ENCODE results near the gene GFM2.
"Not testable (repeated sequence)": the region's sequence is repeated elsewhere in the genome, so short reads cannot be mapped to it uniquely, and the experiment has no call there.

GFM2 gene, protein sequence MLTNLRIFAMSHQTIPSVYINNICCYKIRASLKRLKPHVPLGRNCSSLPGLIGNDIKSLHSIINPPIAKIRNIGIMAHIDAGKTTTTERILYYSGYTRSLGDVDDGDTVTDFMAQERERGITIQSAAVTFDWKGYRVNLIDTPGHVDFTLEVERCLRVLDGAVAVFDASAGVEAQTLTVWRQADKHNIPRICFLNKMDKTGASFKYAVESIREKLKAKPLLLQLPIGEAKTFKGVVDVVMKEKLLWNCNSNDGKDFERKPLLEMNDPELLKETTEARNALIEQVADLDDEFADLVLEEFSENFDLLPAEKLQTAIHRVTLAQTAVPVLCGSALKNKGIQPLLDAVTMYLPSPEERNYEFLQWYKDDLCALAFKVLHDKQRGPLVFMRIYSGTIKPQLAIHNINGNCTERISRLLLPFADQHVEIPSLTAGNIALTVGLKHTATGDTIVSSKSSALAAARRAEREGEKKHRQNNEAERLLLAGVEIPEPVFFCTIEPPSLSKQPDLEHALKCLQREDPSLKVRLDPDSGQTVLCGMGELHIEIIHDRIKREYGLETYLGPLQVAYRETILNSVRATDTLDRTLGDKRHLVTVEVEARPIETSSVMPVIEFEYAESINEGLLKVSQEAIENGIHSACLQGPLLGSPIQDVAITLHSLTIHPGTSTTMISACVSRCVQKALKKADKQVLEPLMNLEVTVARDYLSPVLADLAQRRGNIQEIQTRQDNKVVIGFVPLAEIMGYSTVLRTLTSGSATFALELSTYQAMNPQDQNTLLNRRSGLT

GRCh38 chr5:74766849-74767578 lies at the start of gene GFM2, which contains the start of gene NSA2:
TSS of gene GFM2 (minus strand) at chr5:74767117. CDS start at chr5:74763742, 3,375 bp downstream.
TSS of gene NSA2 (plus strand) at chr5:74767249. CDS start at chr5:74767361, 112 bp downstream.
- peak; percentile 64 for DNase-seq (ENCODE audit: low spot score)

GRCh38 chr5:74810915-74811314 lies 44.0 kb upstream of the GFM2 start:
- DNase-seq (ENCODE audit: low spot score), result no peak

DNA sequence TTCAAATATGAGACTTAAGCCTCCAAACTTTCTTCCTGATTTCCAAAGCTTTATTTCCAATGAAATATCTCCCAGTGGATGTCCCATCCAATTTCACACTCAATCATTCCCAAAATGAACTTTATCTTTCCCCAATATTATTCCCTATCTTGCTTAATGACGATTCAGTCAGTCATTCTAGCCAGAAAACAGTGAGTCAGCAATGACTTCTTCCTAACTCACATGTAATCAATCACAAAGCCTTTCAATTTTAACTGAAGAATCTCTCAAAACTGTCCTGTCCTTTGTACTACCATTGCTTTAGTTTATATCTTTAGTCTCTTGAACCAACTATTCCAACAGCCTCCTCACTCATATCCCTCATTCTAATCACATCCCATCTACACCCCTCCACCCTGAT lies 35.0 kb upstream of the GFM2 start:
- DNase-seq (ENCODE audit: low spot score), result no peak

DNA sequence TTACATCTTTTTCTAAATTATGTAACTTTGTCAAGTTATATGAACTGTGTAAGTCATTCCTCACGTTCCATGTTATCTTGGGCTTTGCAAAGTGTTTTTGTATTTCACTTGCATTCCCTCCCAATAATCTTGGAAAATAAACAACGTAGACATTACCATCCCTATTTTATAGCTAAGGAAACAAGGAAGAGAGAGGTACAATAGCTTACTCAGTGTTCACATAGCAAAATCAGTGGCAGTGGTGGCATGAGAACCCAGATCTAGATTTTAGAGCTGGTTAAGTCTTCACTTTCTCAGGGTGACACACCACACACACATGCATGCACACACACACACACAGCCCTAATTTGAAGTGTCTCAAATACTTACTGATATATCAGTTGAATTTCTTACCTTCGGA lies 34.3 kb upstream of the GFM2 start:
- no peak for DNase-seq (ENCODE audit: low spot score)

- no peak for DNase-seq (ENCODE audit: low spot score)
Measured at GRCh38 chr5:74798977-74799911, 32.3 kb upstream of the GFM2 start.

GRCh38 chr5:74791669-74792068 lies 24.8 kb upstream of the GFM2 start:
- DNase-seq (ENCODE audit: low spot score), result not testable (repeated sequence)

GRCh38 chr5:74787424-74787823 lies 20.5 kb upstream of the GFM2 start:
- no peak for DNase-seq (ENCODE audit: low spot score)

DNA sequence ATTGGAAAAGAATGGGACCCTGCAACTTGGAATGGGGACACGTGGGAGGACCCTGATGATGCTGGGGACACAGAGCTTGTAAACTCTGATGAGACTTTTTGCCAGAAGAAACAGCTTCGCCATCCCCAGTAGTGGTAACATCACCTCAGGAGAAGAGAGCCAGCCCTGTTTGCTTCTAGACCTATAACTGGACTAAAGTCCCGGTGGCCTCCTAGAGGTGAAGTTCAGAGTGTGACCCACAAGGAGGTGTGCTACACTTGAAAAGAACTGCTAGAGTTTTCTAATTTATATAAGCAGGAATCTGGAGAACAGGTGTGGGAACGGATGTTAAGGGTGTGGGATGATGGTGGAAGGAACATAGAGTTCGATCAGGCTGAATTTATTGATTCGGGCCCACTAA lies 19.9 kb upstream of the GFM2 start:
- DNase-seq (ENCODE audit: low spot score), result no peak

GRCh38 chr5:74778609-74779008 lies 11.7 kb upstream of the GFM2 start:
- DNase-seq (ENCODE audit: low spot score), result no peak

DNA sequence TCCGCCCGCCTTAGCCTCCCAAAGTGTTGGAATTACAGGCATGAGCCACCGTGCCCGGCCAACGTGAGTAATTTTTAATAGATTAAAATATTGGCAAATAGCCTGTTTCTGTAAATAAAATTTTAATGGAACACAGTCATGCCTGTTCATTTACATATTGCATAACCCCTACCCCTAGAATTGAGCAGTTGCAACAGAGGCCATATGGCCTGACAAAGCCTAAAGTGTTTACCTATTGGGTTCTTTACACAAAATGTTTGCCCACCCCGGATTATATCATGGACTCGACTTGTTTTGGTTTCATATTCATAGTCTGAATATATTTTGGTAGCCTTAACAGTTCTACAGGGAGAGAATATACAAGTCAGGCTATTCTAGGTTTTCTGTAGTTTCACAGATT lies 5.4 kb upstream of the GFM2 start:
- no peak for DNase-seq (ENCODE audit: low spot score)

DNA sequence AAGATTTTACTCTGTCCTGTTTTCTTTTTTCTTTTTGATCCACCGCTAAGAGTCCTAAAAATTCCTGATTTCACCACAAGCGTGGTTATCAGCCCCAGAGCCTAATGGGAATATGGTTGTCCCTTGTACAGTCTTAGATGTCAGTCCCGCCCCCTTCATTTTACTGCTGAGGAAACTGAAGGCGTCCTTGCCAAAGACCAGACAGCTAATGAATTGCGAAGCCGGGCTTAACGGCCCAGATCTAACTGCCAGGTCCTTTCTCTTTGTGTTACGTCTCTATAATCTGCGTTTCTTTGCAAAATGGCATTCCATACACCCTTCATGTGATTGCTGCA lies 629 bp upstream of the GFM2 start:
- no peak for DNase-seq (ENCODE audit: low spot score)

DNA sequence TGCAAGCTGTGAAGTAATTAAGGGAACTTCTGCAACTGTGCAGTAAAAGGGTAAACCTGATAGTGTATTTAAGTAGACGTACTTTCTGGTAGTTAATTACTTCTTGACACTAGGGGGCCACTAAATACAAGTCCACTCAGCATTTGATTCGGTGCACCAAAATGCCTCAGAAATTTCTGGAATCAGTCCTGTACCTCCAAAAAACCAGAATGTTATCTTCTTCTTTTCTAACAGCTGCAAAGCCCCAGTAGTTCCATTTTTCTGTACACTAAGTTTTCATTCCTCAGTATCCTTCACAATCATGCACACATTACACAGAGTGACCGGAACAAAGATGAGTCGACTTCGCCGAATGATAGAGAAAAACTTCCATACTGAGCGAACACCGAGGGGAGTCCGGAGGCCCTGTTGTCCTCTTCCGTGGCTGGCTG lies 484 bp downstream of the GFM2 start:
- DNase-seq (ENCODE audit: low spot score), result peak; percentile 40

DNA sequence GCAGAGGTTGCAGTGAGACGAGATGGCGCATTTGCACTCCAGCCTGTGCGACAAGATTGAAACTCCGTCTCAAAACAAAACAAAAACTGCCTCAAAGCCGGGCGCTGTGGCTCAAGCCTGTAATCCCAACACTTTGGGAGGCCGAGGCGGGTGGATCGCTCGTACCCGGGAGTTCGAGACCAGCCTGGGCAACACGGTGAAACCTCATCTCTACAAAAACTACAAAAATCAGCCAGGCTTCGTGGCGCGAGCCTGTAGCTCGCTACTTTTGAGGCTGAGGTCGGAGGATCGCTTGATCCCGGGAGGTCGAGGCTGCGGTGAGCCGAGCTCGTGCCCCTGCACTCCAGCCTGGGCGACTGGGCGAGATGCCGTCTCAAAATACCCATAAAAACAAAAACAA lies 988 bp downstream of the GFM2 start:
- no peak for DNase-seq (ENCODE audit: low spot score)

DNA sequence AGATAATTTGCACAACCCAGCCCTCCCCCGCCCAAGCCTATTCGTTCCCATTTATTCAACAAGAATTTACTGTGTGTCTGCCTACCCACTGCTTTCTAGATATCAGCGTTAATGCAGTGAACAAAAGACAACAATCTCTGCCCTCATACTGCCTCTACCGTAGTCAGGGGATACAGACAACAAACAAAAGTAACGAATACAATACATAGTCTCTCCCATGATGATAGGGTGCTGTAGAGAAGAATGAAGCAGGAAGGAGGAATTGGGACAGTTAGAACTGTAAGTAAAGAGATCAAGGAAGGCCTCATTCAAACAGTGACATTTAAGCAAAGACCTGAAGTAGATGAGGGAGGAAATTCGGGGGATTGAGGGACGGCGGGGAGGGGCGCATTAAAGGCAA lies 1.7 kb downstream of the GFM2 start:
- peak; percentile 13 for DNase-seq (ENCODE audit: low spot score)

DNA sequence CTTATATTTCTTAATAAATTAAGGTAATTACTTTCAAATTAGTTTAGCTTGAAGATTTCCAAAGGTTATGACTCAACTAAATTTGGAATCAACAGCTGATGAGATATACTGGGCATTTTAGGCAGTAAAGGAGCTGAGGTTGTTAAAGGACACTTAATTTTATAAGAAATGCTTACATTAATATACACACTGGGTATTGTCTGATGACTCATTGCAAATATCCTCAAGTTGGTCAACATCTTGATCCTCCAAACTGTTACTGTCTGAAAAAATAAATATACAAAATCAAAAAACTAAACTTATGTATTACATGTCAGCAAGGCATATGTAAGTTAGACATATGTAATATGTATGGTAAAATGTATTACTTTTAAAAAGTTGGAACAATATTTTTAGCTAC lies 3.4 kb downstream of the GFM2 start:
- no peak for DNase-seq (ENCODE audit: low spot score)

DNA sequence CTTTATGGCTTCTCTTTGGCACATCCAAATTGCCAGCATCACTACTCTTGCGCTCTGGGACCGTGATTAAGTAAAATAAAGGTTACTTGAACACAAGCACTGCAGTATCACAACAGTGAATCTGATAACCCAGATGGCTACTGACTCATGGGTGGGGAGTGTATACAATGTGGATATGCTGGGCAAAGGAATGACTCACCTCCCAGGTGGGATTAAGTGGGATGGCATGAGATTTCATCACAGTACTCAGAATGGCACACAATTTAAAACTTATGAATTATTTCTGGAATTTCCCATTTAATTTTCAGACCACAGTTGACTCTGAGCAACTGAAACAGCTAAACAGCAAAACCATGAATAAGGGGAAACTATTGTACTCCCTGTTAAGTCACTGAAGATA lies 4.3 kb downstream of the GFM2 start:
- DNase-seq (ENCODE audit: low spot score), result peak; percentile 3

DNA sequence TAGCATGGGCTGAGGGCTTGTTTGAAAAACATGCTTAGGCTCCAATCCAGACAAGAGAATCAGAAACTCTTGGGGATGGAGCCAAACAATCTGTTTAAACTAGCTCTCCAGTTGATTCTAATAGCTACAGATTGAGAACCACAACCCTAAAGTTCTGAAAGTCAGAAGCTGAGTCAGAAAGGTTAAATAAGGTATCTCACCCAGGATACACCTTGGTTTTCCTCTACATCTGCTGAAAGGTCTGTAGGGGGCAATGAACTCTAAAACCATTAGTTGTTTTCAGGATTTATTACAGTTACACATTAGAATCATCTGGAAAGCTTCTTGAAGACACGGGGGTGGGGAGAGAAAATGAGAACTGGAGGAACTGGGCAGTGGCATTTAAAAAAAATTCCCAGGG lies 5.7 kb downstream of the GFM2 start:
- DNase-seq (ENCODE audit: low spot score), result no peak

GRCh38 chr5:74748742-74749141 lies 18.2 kb downstream of the GFM2 start:
- DNase-seq (ENCODE audit: low spot score), result not testable (repeated sequence)

GRCh38 chr5:74738406-74738805 lies 28.5 kb downstream of the GFM2 start:
- no peak for DNase-seq (ENCODE audit: low spot score)

DNA sequence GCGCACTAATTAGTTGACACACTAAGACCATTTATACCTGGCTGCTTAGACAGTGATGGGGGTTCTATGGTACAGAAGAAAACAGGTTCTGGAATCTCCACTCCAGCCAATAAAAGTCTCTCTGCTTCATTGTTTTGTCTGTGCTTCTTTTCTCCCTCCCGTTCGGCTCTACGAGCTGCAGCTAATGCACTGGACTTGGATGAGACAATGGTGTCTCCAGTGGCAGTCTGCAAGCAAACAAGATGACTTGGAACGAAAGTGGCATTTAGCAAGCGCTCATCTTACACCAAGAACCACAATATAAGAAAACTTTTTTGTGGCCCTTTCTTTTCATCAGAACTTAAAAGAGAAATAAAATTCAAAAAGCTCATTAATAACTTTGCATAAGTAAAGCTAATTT lies 30.2 kb downstream of the GFM2 start:
- DNase-seq (ENCODE audit: low spot score), result no peak

GRCh38 chr5:74725331-74725730 lies 41.6 kb downstream of the GFM2 start:
- no peak for DNase-seq (ENCODE audit: low spot score)

GRCh38 chr5:74722271-74722670 lies 44.6 kb downstream of the GFM2 start:
- no peak for DNase-seq (ENCODE audit: low spot score)
